B cell (primary cell): ENCODE measurements around the gene ARL5B. TPM values are rescaled to one million over a fixed set of nuclear protein-coding genes. Genes with fewer than 3 reads are reported as not detected.
A peak's percentile ranks its signal among the peaks of the same experiment; 100 is the strongest.

ENCODE experiments used
- ATAC-seq: fragments of 200-7000 bp; cut with Tn5 transposase; one replicate; pipeline ENCODE4 v1.10.0; 2021; ENCODE audit warnings: low read depth, mild to moderate bottlenecking, moderate number of reproducible peaks, moderate library complexity
- CTCF ChIA-PET: fragments of 350-600 bp; sonication (Branson Sonifier 250); formaldehyde crosslinking; loops from one replicate; lab custom pipeline; 2021; ENCODE audit warnings: antibody characterized with exemption, inconsistent platforms; lab: Charles Lee
- POLR2A ChIA-PET: fragments of 350-600 bp; sonication (Branson Sonifier 250); formaldehyde crosslinking; loops from one replicate; lab custom pipeline; 2021; ENCODE audit warnings: antibody characterized with exemption; lab: Charles Lee
- DNase-seq: peaks from one replicate; pipeline ENCODE4 v3.0.0; 2013
- H2AFZ ChIP-seq: 2 replicates; pipeline ENCODE4 v1.6.1; 2012; ENCODE audit warnings: mild to moderate bottlenecking, low read depth, low read length; ENCODE audit not compliant: insufficient read depth, poor library complexity, severe bottlenecking
- H3K27ac ChIP-seq, 2 donors: 1 replicate in 1 of 2; 2 replicates in 1 of 2; pipeline ENCODE4 v1.5.1; 2012 to 2013; ENCODE audit warnings: low read length in 2 of 2, mild to moderate bottlenecking in 2 of 2, moderate library complexity in 1 of 2
- H3K27me3 ChIP-seq, 4 experiments: fragments of 200-600 bp in 1 of 4; sonication (generic) in 1 of 4; replicated peaks in 1 of 4; 1 replicate in 2 of 4; 2 replicates in 2 of 4; pipeline versions ENCODE4 v1.6.1 to v1.7.0; 2013 to 2016; ENCODE audit warnings: low read length in 3 of 4, mild to moderate bottlenecking in 2 of 4, mixed read lengths in 1 of 4, moderate library complexity in 1 of 4; ENCODE audit not compliant: insufficient read depth in 4 of 4, control insufficient read depth in 3 of 4; ENCODE audit errors: control extremely low read depth in 1 of 4
- H3K36me3 ChIP-seq, 2 experiments: replicated peaks in 1 of 2; 1 replicate in 1 of 2; 2 replicates in 1 of 2; pipeline versions ENCODE4 v1.6.1 to v1.7.1; 2013; ENCODE audit warnings: low read length in 1 of 2; ENCODE audit not compliant: insufficient read depth in 2 of 2, control insufficient read depth in 1 of 2; ENCODE audit errors: control extremely low read depth in 1 of 2, extremely low read depth in 1 of 2
- H3K4me1 ChIP-seq, 2 donors: fragments of 200-600 bp in 1 of 2; sonication (generic) in 1 of 2; 1 replicate in 1 of 2; 2 replicates in 1 of 2; pipeline versions ENCODE4 v1.5.1 to v1.6.1; 2013 to 2017; ENCODE audit warnings: low read length in 2 of 2; ENCODE audit not compliant: control insufficient read depth in 2 of 2, insufficient read depth in 2 of 2
- H3K4me2 ChIP-seq: replicated peaks from 2 replicates; pipeline ENCODE3; 2012; ENCODE audit warnings: mild to moderate bottlenecking, low read depth, low read length; ENCODE audit not compliant: poor library complexity, severe bottlenecking
- H3K4me3 ChIP-seq, 5 experiments: fragments of 200-600 bp in 1 of 5; sonication (generic) in 1 of 5; 1 replicate in 3 of 5; 2 replicates in 2 of 5; pipeline versions ENCODE4 v1.5.1 to v1.7.0; 2011 to 2016; ENCODE audit warnings: low read length in 4 of 5, mild to moderate bottlenecking in 4 of 5, low read depth in 2 of 5, control low read depth in 1 of 5, moderate library complexity in 1 of 5; ENCODE audit not compliant: insufficient read depth in 1 of 5; ENCODE audit errors: control extremely low read depth in 1 of 5, extremely low read depth in 1 of 5
- H3K79me2 ChIP-seq: fragments of 200-600 bp; sonication (generic); one replicate; pipeline ENCODE4 v1.6.0; 2016; ENCODE audit warnings: low read length; ENCODE audit not compliant: control insufficient read depth, insufficient read depth
- H3K9ac ChIP-seq: fragments of 200-600 bp; sonication (generic); 2 replicates; pipeline ENCODE4 v1.6.1; 2017; ENCODE audit warnings: mild to moderate bottlenecking, low read length, moderate library complexity
- H3K9me3 ChIP-seq, 3 donors: one replicate each; pipeline versions ENCODE4 v1.6.1 to v1.7.1; 2013; ENCODE audit warnings: low read length in 2 of 3; ENCODE audit not compliant: control insufficient read depth in 2 of 3, insufficient read depth in 1 of 3; ENCODE audit errors: control extremely low read depth in 1 of 3
- H4K20me1 ChIP-seq: 2 replicates; pipeline ENCODE4 v1.6.0; 2012; ENCODE audit warnings: mild to moderate bottlenecking, low read length; ENCODE audit not compliant: insufficient read depth, control insufficient read depth, poor library complexity, severe bottlenecking
- H3K27ac Mint-ChIP-seq: one replicate; pipeline ENCODE4 v1.8.0; 2021; ENCODE audit warnings: mixed read lengths
- H3K27me3 Mint-ChIP-seq: one replicate; pipeline ENCODE4 v1.8.0; 2021; ENCODE audit warnings: mixed read lengths
- H3K4me1 Mint-ChIP-seq: one replicate; pipeline ENCODE4 v1.8.0; 2021; ENCODE audit warnings: mixed read lengths
- H3K4me3 Mint-ChIP-seq: one replicate; pipeline ENCODE4 v1.8.0; 2021; ENCODE audit warnings: mixed read lengths
- H3K9me3 Mint-ChIP-seq: one replicate; pipeline ENCODE4 v1.8.0; 2022; ENCODE audit warnings: mixed read lengths; ENCODE audit not compliant: insufficient read depth
- CTCF ChIP-seq: fragments of 200-600 bp; IDR thresholded peaks from one replicate; pipeline ENCODE4 v1.8.0; 2022; ENCODE audit warnings: antibody characterized with exemption, mild to moderate bottlenecking
- EZH2 ChIP-seq: IDR thresholded peaks from 2 replicates; pipeline ENCODE4 v1.6.1; 2012; ENCODE audit warnings: borderline replicate concordance, low read depth, mild to moderate bottlenecking, moderate library complexity, low read length; ENCODE audit not compliant: insufficient read depth, poor library complexity, severe bottlenecking
- WGBS: methylation state at CpG from one replicate; pipeline ENCODE4 v1.1.5; 2013; ENCODE audit warnings: missing lambda C conversion rate; ENCODE audit not compliant: insufficient coverage; 5-methylcytosine and 5-hydroxymethylcytosine counted together
- intact Hi-C: fragments of 100-400 bp; cut with micrococcal nuclease; formaldehyde crosslinking; loops from one replicate; pipeline ENCODE4 v1.10.0; 2022
- polyA plus RNA-seq: library from polyadenylated mRNA; depleted of rRNA; stranded (reverse); fragments of >200 nt; gene quantifications from 2 replicates; pipeline ENCODE4 v1.2.3, GENCODE V29; 2012
- total RNA-seq, 2 donors: library from RNA; stranded (reverse); fragments of 120-200 nt in 1 of 2; gene quantifications; 1 replicate in 1 of 2; 2 replicates in 1 of 2; pipeline versions ENCODE4 v1.2.3 to v1.2.4, GENCODE V29; 2013 to 2022

The ARL5B gene
- total and polyA plus RNA-seq, 2 donors (not counting 1 experiment from before 2014, with no cell fraction given) = 5.2 to 13.4 TPM

GRCh38 chr10:18658271-18659124 lies 733 bp upstream of the ARL5B start:
- H3K9me3 Mint-ChIP-seq = no peaks in the 10 kb centered on the region
- peaks cover 37% of the 10 kb centered on the region for H3K4me1 Mint-ChIP-seq
- H3K27me3 Mint-ChIP-seq = no peaks in the 10 kb centered on the region
- POLR2A ChIA-PET = interaction anchor here (0.6 to 1.4 kb wide), 4 partner anchors 8 to 1457 kb away, joined by 3 to 5 read pairs (median 4); partner anchors contain the start of gene TRDMT1
- 20% methylated on average over 12 of the region's 23 CpGs for WGBS
- peaks cover 1 to 5% of the 10 kb centered on the region in 2 experiments for H3K36me3 ChIP-seq
- H3K4me2 ChIP-seq = peak overlapping the region; percentile 88
- peak overlapping the region; percentile 93 to 96 (median 94) for H3K4me3 ChIP-seq
- peak overlapping the region; percentile 100 for H3K4me3 Mint-ChIP-seq
- H3K27ac ChIP-seq = peak overlapping the region; percentile 99
- CTCF ChIA-PET = interaction anchor here (1.2 kb wide), 1 partner anchor 10 kb away, joined by 4 read pairs; no protein-coding TSS in a partner anchor
- H3K79me2 ChIP-seq = peaks cover 50% of the 10 kb centered on the region
- peak; percentile 57 for DNase-seq
- H2AFZ ChIP-seq = peak overlapping the region; percentile 89
- no peaks in the 10 kb centered on the region for H3K27me3 ChIP-seq
- intact Hi-C loops = loop anchor here (1.0 to 10.0 kb wide), 4 partner anchors 7 to 1454 kb away; partner anchors contain the start of genes NSUN6, STAM and TRDMT1
- no peak for TF ChIP-seq EZH2
- no peak for TF ChIP-seq CTCF
- H3K9me3 ChIP-seq = no peaks in the 10 kb centered on the region
- no peaks in the 10 kb centered on the region for H4K20me1 ChIP-seq
- H3K4me1 ChIP-seq = peaks cover 25 to 27% of the 10 kb centered on the region in 2 donors
- H3K9ac ChIP-seq = peak overlapping the region; percentile 98
- ATAC-seq = no peak
- peak overlapping the region; percentile 99 for H3K27ac Mint-ChIP-seq
